HepG2 (cell line): ENCODE data around the gene PTAR1. TPM values are rescaled to one million over a fixed set of nuclear protein-coding genes. Genes with fewer than 3 reads are reported as not detected.

Experiments
- ATF7-NPFF ChIP-seq: sonication (generic); formaldehyde crosslinking; IDR thresholded peaks from 2 replicates; pipeline ENCODE4 v1.8.1; 2023; ENCODE audit warnings: mild to moderate bottlenecking, low read depth, missing genetic modification reagents, moderate library complexity
- CC2D1A ChIP-seq: sonication (generic); formaldehyde crosslinking; IDR thresholded peaks from 2 replicates; pipeline ENCODE4 v1.8.1; 2023; ENCODE audit warnings: mild to moderate bottlenecking, missing genetic modification reagents
- FOSL2 ChIP-seq: sonication (generic); formaldehyde crosslinking; IDR thresholded peaks from 2 replicates; pipeline ENCODE4 v1.4.0; 2020; ENCODE audit warnings: missing genetic modification reagents
- FOXP4 ChIP-seq: sonication (generic); formaldehyde crosslinking; IDR thresholded peaks from 2 replicates; pipeline ENCODE4 v1.4.0; 2020; ENCODE audit warnings: missing genetic modification reagents
- IKZF1 ChIP-seq: fragments of 450-650 bp; IDR thresholded peaks from 2 replicates; pipeline ENCODE4 v1.7.1; 2016
- MXD3 ChIP-seq: IDR thresholded peaks from 2 replicates; pipeline ENCODE4 v1.6.1; 2016; ENCODE audit warnings: mild to moderate bottlenecking, missing biosample characterization, missing genetic modification reagents
- MXD4 ChIP-seq: IDR thresholded peaks from 2 replicates; pipeline ENCODE4 v1.6.1; 2016; ENCODE audit warnings: mild to moderate bottlenecking, missing biosample characterization, missing genetic modification reagents
- NFIC ChIP-seq: IDR thresholded peaks from 2 replicates; pipeline ENCODE4 v1.6.1; 2012; ENCODE audit warnings: mild to moderate bottlenecking, low read length, inconsistent platforms
- PCBP2 ChIP-seq: fragments of 200-400 bp; formaldehyde crosslinking; optimal IDR thresholded peaks from 2 replicates; pipeline ENCODE3; 2018; ENCODE audit warnings: low read length, low read depth; ENCODE audit not compliant: poor library complexity, severe bottlenecking
- RCOR2 ChIP-seq: IDR thresholded peaks from 2 replicates; pipeline ENCODE4 v1.6.1; 2016; ENCODE audit warnings: missing biosample characterization, missing genetic modification reagents
- SMARCC2 ChIP-seq: fragments of 450-650 bp; IDR thresholded peaks from 2 replicates; pipeline ENCODE4 v1.6.1; 2017; ENCODE audit warnings: antibody characterized with exemption, mild to moderate bottlenecking
- SRSF1 ChIP-seq: fragments of 200-400 bp; formaldehyde crosslinking; optimal IDR thresholded peaks from 2 replicates; pipeline ENCODE3; 2017; ENCODE audit warnings: mild to moderate bottlenecking, low read depth, low read length, moderate library complexity
- TBX3 ChIP-seq: fragments of 450-650 bp; IDR thresholded peaks from 2 replicates; pipeline ENCODE4 v1.6.1; 2017; ENCODE audit warnings: antibody characterized with exemption, mild to moderate bottlenecking, inconsistent platforms, borderline replicate concordance
- THYN1 ChIP-seq: sonication (generic); formaldehyde crosslinking; IDR thresholded peaks from 2 replicates; pipeline ENCODE4 v1.8.1; 2023; ENCODE audit warnings: low read depth, mild to moderate bottlenecking, moderate library complexity, missing genetic modification reagents, borderline replicate concordance
- YY1 ChIP-seq: IDR thresholded peaks from 2 replicates; pipeline ENCODE4 v1.6.1; 2011; ENCODE audit warnings: low read length, low read depth, moderate library complexity, mild to moderate bottlenecking; ENCODE audit not compliant: insufficient read depth, insufficient replicate concordance
- ZBTB34 ChIP-seq: sonication (generic); formaldehyde crosslinking; IDR thresholded peaks from 2 replicates; pipeline ENCODE4 v1.8.0; 2022; ENCODE audit warnings: mild to moderate bottlenecking, missing genetic modification reagents
- ZBTB4 ChIP-seq: sonication (generic); formaldehyde crosslinking; IDR thresholded peaks from 2 replicates; pipeline ENCODE4 v1.4.0; 2020; ENCODE audit warnings: missing genetic modification reagents, mild to moderate bottlenecking, borderline replicate concordance
- ZNF251 ChIP-seq: sonication (generic); formaldehyde crosslinking; IDR thresholded peaks from 2 replicates; pipeline ENCODE4 v1.9.0; 2021; ENCODE audit warnings: mild to moderate bottlenecking, missing genetic modification reagents
- ZNF264 ChIP-seq: sonication (generic); formaldehyde crosslinking; IDR thresholded peaks from 2 replicates; pipeline ENCODE4 v1.4.0; 2020; ENCODE audit warnings: missing genetic modification reagents
- ZNF280B ChIP-seq: sonication (generic); formaldehyde crosslinking; IDR thresholded peaks from 2 replicates; pipeline ENCODE4 v1.5.0; 2020; ENCODE audit warnings: missing genetic modification reagents, mild to moderate bottlenecking, borderline replicate concordance
- ZNF75D ChIP-seq: sonication (generic); formaldehyde crosslinking; IDR thresholded peaks from 2 replicates; pipeline ENCODE4 v1.8.1; 2023; ENCODE audit warnings: missing genetic modification reagents, mild to moderate bottlenecking, borderline replicate concordance
- polyA plus RNA-seq, 8 experiments: library from polyadenylated mRNA; depleted of rRNA in 3 of 8; stranded (reverse) in 7 of 8; unstranded in 1 of 8; fragments of >200 nt; fragmentation: Illumina TruSeq in 4 of 8; extraction: Trizol in 4 of 8; gene quantifications; 2 replicates each; pipeline versions ENCODE4 v1.2.1 to v1.2.3, GENCODE V29; 2011 to 2016; ENCODE audit warnings: low read depth in 4 of 8, missing spikeins in 1 of 8, mixed read lengths in 1 of 8; ENCODE audit not compliant: insufficient read depth in 1 of 8
- total RNA-seq, 5 experiments: library from RNA; depleted of rRNA; stranded (reverse); fragments of >200 nt; fragmentation: Illumina TruSeq; extraction: Trizol; gene quantifications; 2 replicates each; pipeline ENCODE4 v1.2.3, GENCODE V29; 2016; ENCODE audit warnings: low read depth in 1 of 5

The PTAR1 gene
- total and polyA plus RNA-seq, 2 of the 13 experiments (the other 11 are each of a cell fraction or from before 2014, with no cell fraction given) = 26.5 to 42.1 TPM

GRCh38 chr9:69759421-69760277, at the start of gene PTAR1 (continued):
- TF ChIP-seq ZBTB34 (CRISPR knock-in tag) = no peak
- TF ChIP-seq ZNF75D (CRISPR knock-in tag) = no peak
- TF ChIP-seq SMARCC2 = no peak
- no peak for TF ChIP-seq THYN1 (CRISPR knock-in tag)
- no peak for TF ChIP-seq FOSL2 (CRISPR knock-in tag)
- 0 out of 2 replicates have a peak, but pooled peaks have one; percentile 27 for TF ChIP-seq ZNF264 (CRISPR knock-in tag)
- no peak; the same call in 1 of the 2 replicates for TF ChIP-seq FOXP4 (CRISPR knock-in tag)
- peak; percentile 28; the same call in 1 of the 2 replicates for TF ChIP-seq MXD3
- no peak for TF ChIP-seq ZBTB4
- TF ChIP-seq SRSF1 = no peak
- TF ChIP-seq ZNF251 = no peak
- no peak for TF ChIP-seq IKZF1
- no peak; the same call in 1 of the 2 replicates for TF ChIP-seq NFIC
- no peak for TF ChIP-seq TBX3
- TF ChIP-seq CC2D1A (CRISPR knock-in tag) = no peak
- TF ChIP-seq RCOR2 (CRISPR knock-in tag) = no peak
- TF ChIP-seq PCBP2 = no peak
- peak; percentile 57 for TF ChIP-seq MXD4 (CRISPR knock-in tag)
- no peak for TF ChIP-seq ZNF280B (CRISPR knock-in tag)
- TF ChIP-seq YY1 = peak; percentile 94
- TF ChIP-seq ATF7-NPFF (CRISPR knock-in tag) = no peak
